Neural progenitor cell (in vitro differentiated cells): ENCODE data around the gene C1QTNF6. TPM values are rescaled to one million over a fixed set of nuclear protein-coding genes. Genes with fewer than 3 reads are reported as not detected.

ENCODE experiments used
- DNase-seq: peaks from one replicate; pipeline ENCODE4 v3.0.0-alpha.2; 2016; ENCODE audit warnings: low spot score
- H2AFZ ChIP-seq: fragments of 200-600 bp; sonication (generic); replicated peaks from 2 replicates; pipeline ENCODE4 v1.6.1; 2016; ENCODE audit warnings: antibody characterized with exemption
- H3F3A ChIP-seq: fragments of 200-600 bp; sonication (generic); 2 replicates; pipeline ENCODE4 v1.6.1; 2016; ENCODE audit warnings: antibody characterized with exemption, low read depth
- H3K27ac ChIP-seq: fragments of 200-600 bp; sonication (generic); 2 replicates; pipeline ENCODE4 v1.5.1; 2016; ENCODE audit warnings: mild to moderate bottlenecking
- H3K27me3 ChIP-seq: fragments of 200-600 bp; sonication (generic); 2 replicates; pipeline ENCODE4 v1.6.1; 2016; ENCODE audit warnings: mild to moderate bottlenecking, moderate library complexity
- H3K36me3 ChIP-seq: fragments of 200-600 bp; sonication (generic); 2 replicates; pipeline ENCODE4 v1.5.1; 2016
- H3K4me1 ChIP-seq: fragments of 200-600 bp; sonication (generic); 2 replicates; pipeline ENCODE4 v1.6.1; 2016; ENCODE audit warnings: mixed run types
- H3K4me2 ChIP-seq: fragments of 200-600 bp; sonication (generic); 2 replicates; pipeline ENCODE4 v1.6.1; 2016
- H3K4me3 ChIP-seq: fragments of 200-600 bp; sonication (generic); 2 replicates; pipeline ENCODE4 v1.5.1; 2016
- H3K79me2 ChIP-seq: fragments of 200-600 bp; sonication (generic); 2 replicates; pipeline ENCODE4 v1.6.1; 2016; ENCODE audit warnings: low read depth
- H3K9ac ChIP-seq: fragments of 200-600 bp; sonication (generic); 2 replicates; pipeline ENCODE4 v1.6.1; 2016
- H3K9me3 ChIP-seq: fragments of 200-600 bp; sonication (generic); 2 replicates; pipeline ENCODE4 v1.5.1; 2016; ENCODE audit warnings: low read depth
- H4K20me1 ChIP-seq: fragments of 200-600 bp; sonication (generic); 2 replicates; pipeline ENCODE4 v1.6.1; 2016; ENCODE audit warnings: low read depth
- H3K27ac Mint-ChIP-seq: 3 replicates; pipeline ENCODE4 v1.8.0; 2021; ENCODE audit warnings: mixed read lengths
- H3K27me3 Mint-ChIP-seq: 2 replicates; pipeline ENCODE4 v1.8.0; 2022; ENCODE audit warnings: low read depth, mild to moderate bottlenecking, inconsistent platforms, moderate library complexity, mixed read lengths; ENCODE audit not compliant: insufficient read depth
- H3K36me3 Mint-ChIP-seq: 3 replicates; pipeline ENCODE4 v1.8.0; 2021; ENCODE audit warnings: mixed read lengths
- H3K4me1 Mint-ChIP-seq: 3 replicates; pipeline ENCODE4 v1.8.0; 2021; ENCODE audit warnings: mixed read lengths
- H3K4me3 Mint-ChIP-seq: 3 replicates; pipeline ENCODE4 v1.8.0; 2021; ENCODE audit warnings: mild to moderate bottlenecking, moderate library complexity, mixed read lengths
- H3K9me3 Mint-ChIP-seq: 3 replicates; pipeline ENCODE4 v1.8.0; 2020; ENCODE audit warnings: mixed read lengths
- CTCF ChIP-seq: fragments of 200-600 bp; sonication (generic); IDR thresholded peaks from 2 replicates; pipeline ENCODE4 v1.5.1; 2017; ENCODE audit warnings: antibody characterized with exemption, mild to moderate bottlenecking
- EZH2 ChIP-seq: fragments of 200-600 bp; sonication (generic); IDR thresholded peaks from 2 replicates; pipeline ENCODE4 v1.6.1; 2017; ENCODE audit warnings: antibody characterized with exemption, mild to moderate bottlenecking, moderate library complexity
- EZH2phosphoT487 ChIP-seq: fragments of 200-600 bp; sonication (generic); IDR thresholded peaks from 2 replicates; pipeline ENCODE4 v1.6.1; 2017; ENCODE audit warnings: antibody characterized with exemption
- total RNA-seq: library from RNA; depleted of rRNA; stranded (reverse); fragments of >200 nt; gene quantifications from 2 replicates; pipeline ENCODE4 v1.2.3, GENCODE V29; 2015; ENCODE audit warnings: low replicate concordance

The C1QTNF6 gene
- total RNA-seq, 1 donor from 2014 or later, result 7.2 TPM

- Histone ChIP-seq H3K9ac (no peak overlapping the region), H3K4me1 (no peaks in the 10 kb centered on the region), H3K4me3 (no peak overlapping the region), H3K79me2 (no peaks in the 10 kb centered on the region), H2AFZ (no peak overlapping the region), H3K9me3 (no peaks in the 10 kb centered on the region), H4K20me1 (no peaks in the 10 kb centered on the region), H3K4me2 (no peak overlapping the region), H3K27ac (no peak overlapping the region), H3F3A (no peaks in the 10 kb centered on the region), H3K36me3 (no peaks in the 10 kb centered on the region), H3K27me3 (no peaks in the 10 kb centered on the region)
- no peak overlapping the region for H3K4me3 Mint-ChIP-seq
- no peak for DNase-seq
- no peak for TF ChIP-seq EZH2phosphoT487
- no peak for TF ChIP-seq EZH2
- TF ChIP-seq CTCF, result no peak
- peaks cover 24% of the 10 kb centered on the region for H3K4me1 Mint-ChIP-seq
- H3K36me3 Mint-ChIP-seq, result no peaks in the 10 kb centered on the region
- H3K27me3 Mint-ChIP-seq, result peaks cover 8% of the 10 kb centered on the region
- peaks cover 4% of the 10 kb centered on the region for H3K9me3 Mint-ChIP-seq
- peak overlapping the region; percentile 30 for H3K27ac Mint-ChIP-seq
These were observed 23.0 kb downstream of the C1QTNF6 start for GRCh38 chr22:37165066-37165465.

DNA sequence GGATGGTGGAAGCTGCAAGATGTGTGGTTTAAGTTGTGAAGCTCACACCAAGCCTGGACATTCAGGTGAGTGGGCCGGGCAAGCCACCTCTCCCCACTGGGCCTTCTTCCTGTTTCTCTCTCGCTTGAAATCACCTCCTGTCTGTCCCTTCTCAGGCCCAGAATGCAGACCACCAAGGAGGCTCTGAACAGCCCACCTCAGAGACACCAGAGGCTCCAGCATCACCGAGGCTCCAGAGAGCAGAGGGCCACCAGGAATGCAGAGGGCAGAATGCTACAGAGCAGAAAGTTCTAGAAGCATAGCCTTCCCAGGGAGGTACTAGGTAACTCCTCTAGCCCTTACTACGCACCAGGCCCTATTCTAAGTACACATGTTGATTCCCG, 23.6 kb downstream of the C1QTNF6 start:
- H3K27me3 Mint-ChIP-seq, result peaks cover 7% of the 10 kb centered on the region
- Histone ChIP-seq H3K79me2 (no peaks in the 10 kb centered on the region), H2AFZ (no peak overlapping the region), H3K36me3 (no peaks in the 10 kb centered on the region), H3F3A (no peaks in the 10 kb centered on the region), H3K4me2 (no peak overlapping the region), H3K27ac (no peak overlapping the region), H4K20me1 (no peaks in the 10 kb centered on the region), H3K4me1 (no peaks in the 10 kb centered on the region), H3K27me3 (no peaks in the 10 kb centered on the region), H3K4me3 (no peak overlapping the region), H3K9me3 (no peaks in the 10 kb centered on the region), H3K9ac (no peak overlapping the region)
- no peaks in the 10 kb centered on the region for H3K36me3 Mint-ChIP-seq
- H3K4me3 Mint-ChIP-seq, result no peak overlapping the region
- peaks cover 4% of the 10 kb centered on the region for H3K9me3 Mint-ChIP-seq
- peak overlapping the region; percentile 72 for H3K27ac Mint-ChIP-seq
- no peak for DNase-seq
- no peak for TF ChIP-seq CTCF
- no peak for TF ChIP-seq EZH2
- TF ChIP-seq EZH2phosphoT487, result no peak
- peaks cover 27% of the 10 kb centered on the region for H3K4me1 Mint-ChIP-seq

GRCh38 chr22:37163575-37164504, 24.2 kb downstream of the C1QTNF6 start:
- no peaks in the 10 kb centered on the region for H3K9me3 ChIP-seq
- H3K9me3 Mint-ChIP-seq, result peaks cover under 1% of the 10 kb centered on the region
- no peaks in the 10 kb centered on the region for H3K36me3 Mint-ChIP-seq

More at GRCh38 chr22:37163575-37164504, 24.2 kb downstream of the C1QTNF6 start:
- Mint-ChIP-seq H3K27ac (no peak overlapping the region), H3K27me3 (peaks cover 5% of the 10 kb centered on the region), H3K4me3 (no peak overlapping the region), H3K4me1 (peaks cover 30% of the 10 kb centered on the region)
- Histone ChIP-seq H3K4me3 (no peak overlapping the region), H3K27me3 (no peaks in the 10 kb centered on the region), H3K4me2 (no peak overlapping the region), H2AFZ (no peak overlapping the region), H4K20me1 (no peaks in the 10 kb centered on the region), H3K9ac (no peak overlapping the region), H3K4me1 (no peaks in the 10 kb centered on the region), H3F3A (no peaks in the 10 kb centered on the region), H3K36me3 (no peaks in the 10 kb centered on the region), H3K79me2 (no peaks in the 10 kb centered on the region), H3K27ac (no peak overlapping the region)
- DNase-seq, result no peak
- TF ChIP-seq EZH2phosphoT487 (no peak), CTCF (no peak), EZH2 (no peak)
